ENCODE measurements around the gene NPW. TPM values are rescaled to one million over a fixed set of nuclear protein-coding genes. Genes with fewer than 3 reads are reported as not detected.
A peak's percentile ranks its signal among the peaks of the same experiment; 100 is the strongest.

The NPW gene
- polyA plus RNA-seq, 1 experiment: 0.26 TPM

GRCh38 chr16:1984347-1985225 lies 35.0 kb upstream of the NPW start:
- peaks cover 12% of the 10 kb centered on the region for H3K27me3 ChIP-seq (ENCODE audit: control insufficient read depth, insufficient read depth, low read length)
- H3K4me3 ChIP-seq (ENCODE audit: low read depth, low read length): peak overlapping the region; percentile 82
- POLR2A ChIA-PET: interaction anchor here (1.4 kb wide), 1 partner anchor 20 kb away, joined by 8 read pairs; the partner anchor contains the start of gene RPS2
- CTCF ChIA-PET: interaction anchor here (1.0 to 1.3 kb wide), 2 partner anchors 19 to 38 kb away, joined by 3 read pairs; no protein-coding TSS in a partner anchor
- H3K36me3 ChIP-seq (ENCODE audit: control insufficient read depth, insufficient read depth, low read length): peaks cover 15% of the 10 kb centered on the region
- no peak for DNase-seq (ENCODE audit: low read depth)
- no peak for TF ChIP-seq CTCF (IDR thresholded peaks at IDR 0.05; ENCODE audit: insufficient read depth, low read depth, low read length)

- DNase-seq (ENCODE audit: low read depth): no peak
- POLR2A ChIA-PET: interaction anchor here (1.4 kb wide), 1 partner anchor 21 kb away, joined by 8 read pairs; the partner anchor contains the start of gene RPS2
- Histone ChIP-seq H3K36me3 (ENCODE audit: control insufficient read depth, insufficient read depth, low read length) (peaks cover 15% of the 10 kb centered on the region), H3K27me3 (ENCODE audit: control insufficient read depth, insufficient read depth, low read length) (peaks cover 8% of the 10 kb centered on the region), H3K4me3 (ENCODE audit: low read depth, low read length) (no peak overlapping the region)
- TF ChIP-seq CTCF (IDR thresholded peaks at IDR 0.05; ENCODE audit: insufficient read depth, low read depth, low read length): no peak
- CTCF ChIA-PET: interaction anchor here (1.0 to 1.6 kb wide), 3 partner anchors 18 to 37 kb away, joined by 3 to 7 read pairs (median 3); no protein-coding TSS in a partner anchor
These were observed 34.0 kb upstream of the NPW start for GRCh38 chr16:1985466-1986150.

- ChIA-PET CTCF (interaction anchor here (1.3 to 1.6 kb wide), 2 partner anchors 16 to 17 kb away, joined by 4 to 7 read pairs; no protein-coding TSS in a partner anchor), POLR2A (no interaction called here)
- Histone ChIP-seq H3K27me3 (ENCODE audit: control insufficient read depth, insufficient read depth, low read length) (peaks cover 5% of the 10 kb centered on the region; the same call in 1 of the 2 replicates), H3K4me3 (ENCODE audit: low read depth, low read length) (no peak overlapping the region), H3K36me3 (ENCODE audit: control insufficient read depth, insufficient read depth, low read length) (peaks cover 15% of the 10 kb centered on the region)
- DNase-seq (ENCODE audit: low read depth): no peak
- no peak for TF ChIP-seq CTCF (IDR thresholded peaks at IDR 0.05; ENCODE audit: insufficient read depth, low read depth, low read length)
These were observed 32.4 kb upstream of the NPW start for GRCh38 chr16:1987198-1987597.

GRCh38 chr16:1989209-1990100 lies 30.1 kb upstream of the NPW start, which contains the start of gene SYNGR3:
TSS of gene SYNGR3 (plus strand) at chr16:1989970. CDS start at chr16:1990103, 133 bp downstream.
- H3K4me3 ChIP-seq (ENCODE audit: low read depth, low read length): peak within 1 kb of the TSS; percentile 29
- H3K36me3 ChIP-seq (ENCODE audit: control insufficient read depth, insufficient read depth, low read length): peaks cover 15% of the 10 kb centered on the region
- ChIA-PET POLR2A (no interaction called here), CTCF (no interaction called here)
- peaks cover 2% of the 10 kb centered on the region; the same call in 1 of the 2 replicates for H3K27me3 ChIP-seq (ENCODE audit: control insufficient read depth, insufficient read depth, low read length)
- no peak for TF ChIP-seq CTCF (IDR thresholded peaks at IDR 0.05; ENCODE audit: insufficient read depth, low read depth, low read length)
- no peak for DNase-seq (ENCODE audit: low read depth)

Measured in BJ (cell line).